Left hindlimb (tissue), 1 donor: ENCODE results near the gene ADARB2.

ENCODE experiments used
- DNase-seq: peaks from one replicate; pipeline ENCODE4 v3.0.0-alpha.2; 2018

The ADARB2 gene

GRCh38 chr10:1515780-1516491 is 221.4 kb downstream of the ADARB2 start:
- DNase-seq: no peak

- no peak for DNase-seq
These were observed 222.1 kb downstream of the ADARB2 start for GRCh38 chr10:1515121-1515779.

GRCh38 chr10:1514681-1515080 is 222.6 kb downstream of the ADARB2 start:
- DNase-seq: no peak

- no peak for DNase-seq
These were observed 224.1 kb downstream of the ADARB2 start for GRCh38 chr10:1513221-1513620.

- no peak for DNase-seq
These were observed 228.3 kb downstream of the ADARB2 start for GRCh38 chr10:1509011-1509530.

- DNase-seq: no peak
These were observed 229.2 kb downstream of the ADARB2 start for GRCh38 chr10:1508096-1508495.

- no peak for DNase-seq
These were observed 229.9 kb downstream of the ADARB2 start for GRCh38 chr10:1507436-1507835.

- no peak for DNase-seq
These were observed 232.4 kb downstream of the ADARB2 start for GRCh38 chr10:1504940-1505339.

- DNase-seq: no peak
These were observed 233.0 kb downstream of the ADARB2 start for GRCh38 chr10:1504286-1504685.

- no peak for DNase-seq
These were observed 234.9 kb downstream of the ADARB2 start for GRCh38 chr10:1502451-1502850.

- DNase-seq: no peak
These were observed 237.9 kb downstream of the ADARB2 start for GRCh38 chr10:1499359-1499957.

- no peak for DNase-seq
These were observed 238.5 kb downstream of the ADARB2 start for GRCh38 chr10:1498746-1499358.

GRCh38 chr10:1495915-1496517 is 241.3 kb downstream of the ADARB2 start:
- DNase-seq: no peak

GRCh38 chr10:1492641-1493040 is 244.7 kb downstream of the ADARB2 start:
- no peak for DNase-seq

GRCh38 chr10:1491901-1492300 is 245.4 kb downstream of the ADARB2 start:
- DNase-seq: no peak

- no peak for DNase-seq
These were observed 247.5 kb downstream of the ADARB2 start for GRCh38 chr10:1489801-1490200.

- no peak for DNase-seq
These were observed 248.3 kb downstream of the ADARB2 start for GRCh38 chr10:1488970-1489548.

GRCh38 chr10:1486841-1487687 is 250.3 kb downstream of the ADARB2 start:
- no peak for DNase-seq

- DNase-seq: no peak
These were observed 252.0 kb downstream of the ADARB2 start for GRCh38 chr10:1485357-1485756.

GRCh38 chr10:1483826-1484225 is 253.5 kb downstream of the ADARB2 start:
- DNase-seq: no peak

- DNase-seq: no peak
These were observed 254.1 kb downstream of the ADARB2 start for GRCh38 chr10:1483246-1483645.

GRCh38 chr10:1477578-1477977 is 259.7 kb downstream of the ADARB2 start:
- DNase-seq: no peak
